Measurements from ENCODE around the gene LILRA5. TPM values are rescaled to one million over a fixed set of nuclear protein-coding genes. Genes with fewer than 3 reads are reported as not detected.
A peak's percentile ranks its signal among the peaks of the same experiment; 100 is the strongest.

Gene LILRA5
- total RNA-seq, 2 donors from 2014 or later: 1.2 TPM; not detected in 1

- no peaks in the 10 kb centered on the region for H3K36me3 ChIP-seq
- WGBS: 68% methylated on average over 2 of the region's 2 CpGs
- TF ChIP-seq POLR2A (IDR thresholded peaks at IDR 0.05) (no peak), CTCF (IDR thresholded peaks at IDR 0.05) (no peak), POLR2AphosphoS5 (IDR thresholded peaks at IDR 0.05) (no peak)
- no peaks in the 10 kb centered on the region for H3K27me3 ChIP-seq (replicated peaks; ENCODE audit: insufficient read depth)
- intact Hi-C loops (cut with DNase I): no loop called here
- DNase-seq (ENCODE audit: low spot score): no peak
- no peak overlapping the region for H3K4me3 ChIP-seq
- no peaks in the 10 kb centered on the region for H3K4me1 ChIP-seq (replicated peaks)
- no peaks in the 10 kb centered on the region for H3K9me3 ChIP-seq
- no peak overlapping the region for H3K27ac ChIP-seq
These were observed 44.0 kb downstream of the LILRA5 start for GRCh38 chr19:54268936-54269335.

- H3K4me1 ChIP-seq (replicated peaks): no peaks in the 10 kb centered on the region
- no peak overlapping the region for H3K27ac ChIP-seq
- no peaks in the 10 kb centered on the region for H3K36me3 ChIP-seq
- H3K27me3 ChIP-seq (replicated peaks; ENCODE audit: insufficient read depth): no peaks in the 10 kb centered on the region
- intact Hi-C loops (cut with DNase I): no loop called here
- TF ChIP-seq POLR2AphosphoS5 (IDR thresholded peaks at IDR 0.05) (no peak), POLR2A (IDR thresholded peaks at IDR 0.05) (no peak), CTCF (IDR thresholded peaks at IDR 0.05) (peak in 2 of 4 experiments; percentile 30 to 50)
- 8% methylated on average over 6 of the region's 6 CpGs for WGBS
- no peak overlapping the region for H3K4me3 ChIP-seq
- peak; percentile 35 for DNase-seq (ENCODE audit: low spot score)
- H3K9me3 ChIP-seq: no peaks in the 10 kb centered on the region
These were observed 46.8 kb downstream of the LILRA5 start for GRCh38 chr19:54266133-54266532.

GRCh38 chr19:54262470-54262869, 50.5 kb downstream of the LILRA5 start:
- TF ChIP-seq CTCF (IDR thresholded peaks at IDR 0.05) (no peak), POLR2A (IDR thresholded peaks at IDR 0.05) (no peak)
- intact Hi-C loops (cut with DNase I): no loop called here
- no peaks in the 10 kb centered on the region for H3K4me1 ChIP-seq (replicated peaks)
- H3K27ac ChIP-seq: no peak overlapping the region
- WGBS: 87% methylated on average over 2 of the region's 2 CpGs
- no peaks in the 10 kb centered on the region for H3K9me3 ChIP-seq
- no peaks in the 10 kb centered on the region for H3K36me3 ChIP-seq
- H3K27me3 ChIP-seq (replicated peaks; ENCODE audit: insufficient read depth): no peaks in the 10 kb centered on the region
- no peak for DNase-seq (ENCODE audit: low spot score)
- H3K4me3 ChIP-seq: no peak overlapping the region

- no peaks in the 10 kb centered on the region for H3K27me3 ChIP-seq (replicated peaks; ENCODE audit: insufficient read depth)
- H3K9me3 ChIP-seq: no peaks in the 10 kb centered on the region
- no peak overlapping the region for H3K27ac ChIP-seq
- 83% methylated on average over 11 of the region's 11 CpGs for WGBS
- H3K4me1 ChIP-seq (replicated peaks): no peaks in the 10 kb centered on the region
- DNase-seq (ENCODE audit: low spot score): no peak
- no peaks in the 10 kb centered on the region for H3K36me3 ChIP-seq
- TF ChIP-seq POLR2AphosphoS5 (IDR thresholded peaks at IDR 0.05) (no peak), CTCF (IDR thresholded peaks at IDR 0.05) (no peak), POLR2A (IDR thresholded peaks at IDR 0.05) (no peak)
- no peak overlapping the region for H3K4me3 ChIP-seq
- intact Hi-C loops (cut with DNase I): no loop called here
These were observed 50.9 kb downstream of the LILRA5 start for GRCh38 chr19:54262066-54262465.

GRCh38 chr19:54257116-54257480, 55.9 kb downstream of the LILRA5 start, which contains the start of gene LILRB5:
Gene LILRB5, minus strand, starts transcription at chr19:54257273. Its CDS starts 80 bp downstream, at chr19:54257193.
- WGBS: 76% methylated on average over 9 of the region's 9 CpGs
- Histone ChIP-seq H3K9me3 (no peaks in the 10 kb centered on the region), H3K36me3 (no peaks in the 10 kb centered on the region), H3K27ac (no peak within 1 kb of the TSS), H3K27me3 (replicated peaks; ENCODE audit: insufficient read depth) (peaks cover 11% of the 10 kb centered on the region), H3K4me1 (replicated peaks) (no peaks in the 10 kb centered on the region), H3K4me3 (no peak within 1 kb of the TSS)
- intact Hi-C loops (cut with DNase I): no loop called here
- DNase-seq (ENCODE audit: low spot score): no peak
- TF ChIP-seq POLR2A (IDR thresholded peaks at IDR 0.05): no peak
- no peak for TF ChIP-seq POLR2AphosphoS5 (IDR thresholded peaks at IDR 0.05)
- TF ChIP-seq CTCF (IDR thresholded peaks at IDR 0.05): no peak
